H9 (cell line): ENCODE results near the gene NSUN6. TPM values are rescaled to one million over a fixed set of nuclear protein-coding genes. Genes with fewer than 3 reads are reported as not detected.

Experiments
- DNase-seq: peaks from one replicate; pipeline ENCODE4 v3.0.0-alpha.2; 2017
- H2AFZ ChIP-seq: one replicate; pipeline ENCODE4 v1.6.1; 2013; ENCODE audit warnings: mild to moderate bottlenecking, low read length, control low read depth, moderate library complexity
- H2AK5ac ChIP-seq: 2 replicates; pipeline ENCODE4 v1.6.1; 2013; ENCODE audit warnings: low read length, control low read depth, mixed read lengths; ENCODE audit not compliant: insufficient read length
- H2BK120ac ChIP-seq: one replicate; pipeline ENCODE4 v1.6.1; 2013; ENCODE audit warnings: low read depth, mild to moderate bottlenecking, low read length, control low read depth, inconsistent platforms; ENCODE audit not compliant: poor library complexity, severe bottlenecking
- H2BK12ac ChIP-seq: 2 replicates; pipeline ENCODE4 v1.6.1; 2013; ENCODE audit warnings: low read length, control low read depth, mixed read lengths, low read depth; ENCODE audit not compliant: insufficient read length
- H2BK15ac ChIP-seq: 2 replicates; pipeline ENCODE4 v1.6.1; 2013; ENCODE audit warnings: low read depth, low read length, control low read depth
- H2BK20ac ChIP-seq: one replicate; pipeline ENCODE4 v1.6.1; 2013; ENCODE audit warnings: low read depth, mild to moderate bottlenecking, low read length, control low read depth, inconsistent platforms; ENCODE audit not compliant: poor library complexity, severe bottlenecking
- H2BK5ac ChIP-seq: 2 replicates; pipeline ENCODE4 v1.6.1; 2013; ENCODE audit warnings: low read length, control low read depth, mixed read lengths; ENCODE audit not compliant: insufficient read length
- H3K14ac ChIP-seq: 2 replicates; pipeline ENCODE4 v1.6.1; 2013; ENCODE audit warnings: low read length, control low read depth; ENCODE audit not compliant: insufficient read depth
- H3K18ac ChIP-seq: 2 replicates; pipeline ENCODE4 v1.6.1; 2013; ENCODE audit warnings: low read depth, mild to moderate bottlenecking, mixed read lengths, low read length, control low read depth; ENCODE audit not compliant: insufficient read length
- H3K23ac ChIP-seq: 2 replicates; pipeline ENCODE4 v1.6.1; 2013; ENCODE audit warnings: low read length, control low read depth, mixed read lengths, low read depth; ENCODE audit not compliant: insufficient read length
- H3K23me2 ChIP-seq: 2 replicates; pipeline ENCODE4 v1.6.1; 2013; ENCODE audit warnings: low read depth, mild to moderate bottlenecking, mixed read lengths, low read length, control low read depth; ENCODE audit not compliant: insufficient read length, poor library complexity, severe bottlenecking
- H3K27ac ChIP-seq: 2 replicates; pipeline ENCODE4 v1.5.1; 2013; ENCODE audit warnings: low read length, control low read depth, mixed read lengths, low read depth; ENCODE audit not compliant: insufficient read length
- H3K27me3 ChIP-seq: 2 replicates; pipeline ENCODE4 v1.6.1; 2013; ENCODE audit warnings: low read length, control low read depth, inconsistent platforms; ENCODE audit not compliant: insufficient read depth
- H3K4ac ChIP-seq: 2 replicates; pipeline ENCODE4 v1.6.1; 2013; ENCODE audit warnings: low read depth, mild to moderate bottlenecking, control low read depth, inconsistent platforms, low read length, moderate library complexity
- H3K4me1 ChIP-seq: 2 replicates; pipeline ENCODE4 v1.6.1; 2013; ENCODE audit warnings: low read length, control low read depth, inconsistent platforms; ENCODE audit not compliant: insufficient read depth
- H3K4me2 ChIP-seq: 2 replicates; pipeline ENCODE4 v1.6.1; 2013; ENCODE audit warnings: low read length, control low read depth, mixed read lengths; ENCODE audit not compliant: insufficient read length, insufficient read depth
- H3K56ac ChIP-seq: 2 replicates; pipeline ENCODE4 v1.6.1; 2013; ENCODE audit warnings: low read depth, mild to moderate bottlenecking, mixed read lengths, low read length, control low read depth; ENCODE audit not compliant: insufficient read length
- H3K79me1 ChIP-seq: 2 replicates; pipeline ENCODE4 v1.6.1; 2013; ENCODE audit warnings: low read depth, mild to moderate bottlenecking, moderate library complexity, low read length, control low read depth, inconsistent platforms; ENCODE audit not compliant: insufficient read depth, poor library complexity, severe bottlenecking
- H3K79me2 ChIP-seq: 2 replicates; pipeline ENCODE4 v1.6.1; 2013; ENCODE audit warnings: low read length, control low read depth, inconsistent platforms; ENCODE audit not compliant: insufficient read depth
- H3K9ac ChIP-seq: 2 replicates; pipeline ENCODE4 v1.6.1; 2013; ENCODE audit warnings: low read length, control low read depth, mixed read lengths; ENCODE audit not compliant: insufficient read length; ENCODE audit errors: extremely low read depth
- H3K9me3 ChIP-seq: one replicate; pipeline ENCODE4 v1.6.1; 2013; ENCODE audit warnings: low read depth, low read length, inconsistent platforms; ENCODE audit not compliant: control insufficient read depth
- H3T11ph ChIP-seq: one replicate; pipeline ENCODE4 v1.6.1; 2013; ENCODE audit warnings: mild to moderate bottlenecking, low read length, control low read depth, inconsistent platforms
- H4K20me1 ChIP-seq: one replicate; pipeline ENCODE4 v1.6.1; 2013; ENCODE audit not compliant: control insufficient read depth, insufficient read length, insufficient read depth
- H4K5ac ChIP-seq: 2 replicates; pipeline ENCODE4 v1.6.1; 2013; ENCODE audit warnings: low read depth, mild to moderate bottlenecking, mixed read lengths, low read length, control low read depth; ENCODE audit not compliant: insufficient read length
- H4K8ac ChIP-seq: replicated peaks from 2 replicates; pipeline ENCODE4 v1.6.1; 2013; ENCODE audit warnings: low read length, control low read depth, mixed read lengths, low read depth; ENCODE audit not compliant: insufficient read length
- H4K91ac ChIP-seq: 2 replicates; pipeline ENCODE4 v1.6.1; 2013; ENCODE audit warnings: low read depth, mild to moderate bottlenecking, moderate library complexity, mixed read lengths, low read length, control low read depth; ENCODE audit not compliant: insufficient read length
- H3K27ac Mint-ChIP-seq, 3 experiments: 2 replicates in 2 of 3; 3 replicates in 1 of 3; pipeline ENCODE4 v1.8.0; 2020 to 2021; ENCODE audit warnings: mixed read lengths in 3 of 3, mild to moderate bottlenecking in 1 of 3, moderate library complexity in 1 of 3
- H3K27me3 Mint-ChIP-seq: 2 replicates; pipeline ENCODE4 v1.8.0; 2021; ENCODE audit warnings: low read depth, mild to moderate bottlenecking, moderate library complexity, mixed read lengths
- H3K36me3 Mint-ChIP-seq, 3 experiments: 2 replicates in 2 of 3; 3 replicates in 1 of 3; pipeline ENCODE4 v1.8.0; 2020 to 2021; ENCODE audit warnings: low read depth in 3 of 3, mixed read lengths in 3 of 3; ENCODE audit not compliant: insufficient read depth in 1 of 3
- H3K4me1 Mint-ChIP-seq, 2 experiments: 2 replicates each; pipeline ENCODE4 v1.8.0; 2020; ENCODE audit warnings: mixed read lengths in 2 of 2
- H3K4me3 Mint-ChIP-seq, 2 experiments: 2 replicates in 1 of 2; 3 replicates in 1 of 2; pipeline ENCODE4 v1.8.0; 2020 to 2021; ENCODE audit warnings: mild to moderate bottlenecking in 2 of 2, mixed read lengths in 2 of 2, moderate library complexity in 1 of 2
- H3K9me3 Mint-ChIP-seq, 2 experiments: 2 replicates in 1 of 2; 3 replicates in 1 of 2; pipeline ENCODE4 v1.8.0; 2020; ENCODE audit warnings: mild to moderate bottlenecking in 2 of 2, mixed read lengths in 2 of 2, moderate library complexity in 1 of 2
- WGBS: extraction: QIAGEN DNeasy Blood & Tissue Kit; methylation state at CpG from one replicate; pipeline ENCODE4 v1.1.7; 2013; ENCODE audit warnings: missing lambda C conversion rate, low lambda C conversion rate, mixed read lengths; ENCODE audit not compliant: insufficient read length; ENCODE audit errors: extremely low coverage; 5-methylcytosine and 5-hydroxymethylcytosine counted together
- total RNA-seq: library from RNA; stranded (reverse); gene quantifications from 2 replicates; pipeline ENCODE4 v1.2.1, GENCODE V29; 2021
- TF ChIP-seq, protein P1 (sequence below): fragments of 200-600 bp; sonication (generic); conservative IDR thresholded peaks from 3 replicates; pipeline ENCODE4 v1.8.0; 2021; ENCODE audit warnings: antibody characterized with exemption, mild to moderate bottlenecking

NSUN6 gene
- total RNA-seq, 1 experiment from 2014 or later = 11.9 TPM

DNA sequence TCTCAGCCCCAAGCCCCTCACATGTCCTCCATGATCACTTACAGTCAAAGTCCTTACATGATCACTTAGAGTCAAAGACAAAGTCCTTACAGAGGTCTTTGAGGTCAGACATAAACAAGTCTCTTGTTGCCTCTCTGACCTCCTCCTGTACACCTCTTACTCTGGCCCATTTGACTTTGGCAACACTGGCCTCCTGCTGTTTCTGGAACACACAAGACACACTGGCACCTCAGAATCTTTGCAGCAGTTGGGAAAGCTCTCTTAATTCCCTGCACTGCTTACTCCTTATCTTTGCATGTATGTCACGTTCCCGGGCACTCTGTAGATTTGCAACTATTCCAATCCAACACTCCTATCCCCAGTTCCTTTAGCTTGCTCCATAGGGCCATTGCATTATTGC is 102.3 kb downstream of the NSUN6 start:
- no peak overlapping the region for H3K9ac ChIP-seq
- H3K27me3 ChIP-seq = no peaks in the 10 kb centered on the region
- no peak overlapping the region for H3T11ph ChIP-seq
- no peak overlapping the region for H3K56ac ChIP-seq
- H3K23me2 ChIP-seq = no peaks in the 10 kb centered on the region
- no peak overlapping the region for H4K91ac ChIP-seq
- no peak overlapping the region for H2BK5ac ChIP-seq
- H2BK12ac ChIP-seq = no peak overlapping the region
- no peaks in the 10 kb centered on the region for H3K79me1 ChIP-seq
- no peak overlapping the region for H3K4me2 ChIP-seq
- H4K5ac ChIP-seq = no peak overlapping the region
- no peak overlapping the region for H3K4ac ChIP-seq
- H3K4me1 Mint-ChIP-seq = no peaks in the 10 kb centered on the region
- no peak overlapping the region for H3K27ac ChIP-seq
- no peak overlapping the region for H3K14ac ChIP-seq
- H4K8ac ChIP-seq = no peak overlapping the region
- H3K4me1 ChIP-seq = no peaks in the 10 kb centered on the region
- TF ChIP-seq, protein P1, sequence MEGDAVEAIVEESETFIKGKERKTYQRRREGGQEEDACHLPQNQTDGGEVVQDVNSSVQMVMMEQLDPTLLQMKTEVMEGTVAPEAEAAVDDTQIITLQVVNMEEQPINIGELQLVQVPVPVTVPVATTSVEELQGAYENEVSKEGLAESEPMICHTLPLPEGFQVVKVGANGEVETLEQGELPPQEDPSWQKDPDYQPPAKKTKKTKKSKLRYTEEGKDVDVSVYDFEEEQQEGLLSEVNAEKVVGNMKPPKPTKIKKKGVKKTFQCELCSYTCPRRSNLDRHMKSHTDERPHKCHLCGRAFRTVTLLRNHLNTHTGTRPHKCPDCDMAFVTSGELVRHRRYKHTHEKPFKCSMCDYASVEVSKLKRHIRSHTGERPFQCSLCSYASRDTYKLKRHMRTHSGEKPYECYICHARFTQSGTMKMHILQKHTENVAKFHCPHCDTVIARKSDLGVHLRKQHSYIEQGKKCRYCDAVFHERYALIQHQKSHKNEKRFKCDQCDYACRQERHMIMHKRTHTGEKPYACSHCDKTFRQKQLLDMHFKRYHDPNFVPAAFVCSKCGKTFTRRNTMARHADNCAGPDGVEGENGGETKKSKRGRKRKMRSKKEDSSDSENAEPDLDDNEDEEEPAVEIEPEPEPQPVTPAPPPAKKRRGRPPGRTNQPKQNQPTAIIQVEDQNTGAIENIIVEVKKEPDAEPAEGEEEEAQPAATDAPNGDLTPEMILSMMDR = no peak
- H2AK5ac ChIP-seq = no peak overlapping the region
- peak overlapping the region in 2 of 3 experiments; percentile 10 to 73; a peak in 4 of 7 replicates for H3K27ac Mint-ChIP-seq
- no peaks in the 10 kb centered on the region for H3K27me3 Mint-ChIP-seq
- no peak overlapping the region for H3K18ac ChIP-seq
- H2BK20ac ChIP-seq = no peak overlapping the region
- H3K4me3 Mint-ChIP-seq = no peak overlapping the region
- no peak overlapping the region for H2AFZ ChIP-seq
- H3K79me2 ChIP-seq = no peaks in the 10 kb centered on the region
- DNase-seq = no peak
- H3K9me3 Mint-ChIP-seq = no peaks in the 10 kb centered on the region
- WGBS = no CpG with 5 or more reads among the region's 2 CpGs
- H3K36me3 Mint-ChIP-seq = peaks cover 4 to 27% (median 11%) of the 10 kb centered on the region in 3 experiments; a peak in 5 of 7 replicates
- H4K20me1 ChIP-seq = no peaks in the 10 kb centered on the region
- H3K23ac ChIP-seq = no peak overlapping the region
- H3K9me3 ChIP-seq = peaks cover 19% of the 10 kb centered on the region
- H2BK15ac ChIP-seq = no peak overlapping the region
- no peak overlapping the region for H2BK120ac ChIP-seq
